Endothelial cell of umbilical vein (primary cell): ENCODE measurements around the gene HTR3E. TPM values are rescaled to one million over a fixed set of nuclear protein-coding genes. Genes with fewer than 3 reads are reported as not detected.
"Not testable (repeated sequence)": the region's sequence is repeated elsewhere in the genome, so short reads cannot be mapped to it uniquely, and the experiment has no call there.

ENCODE experiments used
- BruUV-seq: library from RNA; stranded (reverse); fragments of 400-500 nt; replicated peaks from 2 replicates; lab custom pipeline; 2021; lab: Mats Ljungman, UMichigan
- CTCF ChIA-PET: fragments of 300-600, 350-600 bp; sonication (Branson Sonifier 250); formaldehyde crosslinking; loops from one replicate; lab custom pipeline; 2021; ENCODE audit warnings: antibody characterized with exemption, inconsistent platforms; lab: Charles Lee
- POLR2A ChIA-PET: fragments of 300-600, 350-600 bp; sonication (Branson Sonifier 250); formaldehyde crosslinking; loops from one replicate; lab custom pipeline; 2021; ENCODE audit warnings: antibody characterized with exemption, inconsistent platforms; lab: Charles Lee
- DNase-seq: peaks from one replicate; pipeline ENCODE4 v3.0.0-alpha.2; 2011; ENCODE audit warnings: low read depth, low spot score
- FAIRE-seq: peaks from 2 replicates; lab custom pipeline; 2011; peaks lifted over from hg19 to GRCh38; lab: Jason Lieb, UNC
- H2AFZ ChIP-seq: 2 replicates; pipeline ENCODE4 v1.6.0; 2012; ENCODE audit warnings: low read depth, low read length, control low read depth, inconsistent platforms
- H3K27ac ChIP-seq: 2 replicates; pipeline ENCODE4 v1.5.1; 2011; ENCODE audit warnings: low read depth, mild to moderate bottlenecking, control low read depth, low read length, moderate library complexity; ENCODE audit not compliant: insufficient read depth
- H3K27me3 ChIP-seq, 2 experiments: 2 replicates each; pipeline versions ENCODE4 v1.6.0 to v1.6.1; 2011; ENCODE audit warnings: low read length in 2 of 2, mixed read lengths in 1 of 2; ENCODE audit not compliant: control insufficient read depth in 2 of 2, insufficient read depth in 2 of 2
- H3K36me3 ChIP-seq, 2 experiments: 2 replicates in 1 of 2; 3 replicates in 1 of 2; pipeline ENCODE4 v1.5.1; 2011; ENCODE audit warnings: low read length in 2 of 2, mild to moderate bottlenecking in 1 of 2, moderate library complexity in 1 of 2; ENCODE audit not compliant: control insufficient read depth in 2 of 2, insufficient read depth in 2 of 2; ENCODE audit errors: extremely low read depth in 1 of 2
- H3K4me1 ChIP-seq: 3 replicates; pipeline ENCODE4 v1.5.1; 2011; ENCODE audit warnings: mild to moderate bottlenecking, low read length; ENCODE audit not compliant: control insufficient read depth, insufficient read depth; ENCODE audit errors: extremely low read depth
- H3K4me2 ChIP-seq: 2 replicates; pipeline ENCODE4 v1.6.1; 2011; ENCODE audit warnings: low read length, control low read depth, mixed read lengths; ENCODE audit not compliant: insufficient read depth
- H3K4me3 ChIP-seq, 3 experiments: fragments of 200-600 bp in 1 of 3; sonication (generic), shearing (Covaris generic) in 1 of 3; replicated peaks in 1 of 3; 2 replicates each; pipeline ENCODE4 v1.5.1; 2011 to 2016; ENCODE audit warnings: control low read depth in 3 of 3, low read length in 3 of 3, mild to moderate bottlenecking in 2 of 3, inconsistent platforms in 1 of 3, low read depth in 1 of 3, moderate library complexity in 1 of 3; ENCODE audit not compliant: insufficient read depth in 1 of 3
- H3K79me2 ChIP-seq: 2 replicates; pipeline ENCODE4 v1.6.0; 2012; ENCODE audit warnings: low read length, inconsistent platforms; ENCODE audit not compliant: control insufficient read depth, insufficient read depth
- H3K9ac ChIP-seq: replicated peaks from 2 replicates; pipeline ENCODE3; 2011; ENCODE audit warnings: low read length, control low read depth; ENCODE audit not compliant: insufficient read depth; ENCODE audit errors: extremely low read depth
- H3K9me1 ChIP-seq: replicated peaks from 3 replicates; pipeline ENCODE4 v1.6.0; 2011; ENCODE audit warnings: mild to moderate bottlenecking, low read length; ENCODE audit not compliant: control insufficient read depth, insufficient read depth; ENCODE audit errors: extremely low read depth
- H3K9me3 ChIP-seq: replicated peaks from 2 replicates; pipeline ENCODE4 v1.5.1; 2012; ENCODE audit warnings: low read length, inconsistent platforms; ENCODE audit not compliant: control insufficient read depth, insufficient read depth
- H4K20me1 ChIP-seq: replicated peaks from 2 replicates; pipeline ENCODE3; 2011; ENCODE audit warnings: mild to moderate bottlenecking, low read length; ENCODE audit not compliant: control insufficient read depth, insufficient read depth; ENCODE audit errors: extremely low read depth
- EZH2 ChIP-seq: IDR thresholded peaks from 2 replicates; pipeline ENCODE4 v1.6.1; 2012; ENCODE audit warnings: borderline replicate concordance, low read depth, mild to moderate bottlenecking, moderate library complexity, low read length, inconsistent platforms; ENCODE audit not compliant: severe bottlenecking
- FOS ChIP-seq: IDR thresholded peaks from 2 replicates; pipeline ENCODE4 v1.6.1; 2011; ENCODE audit warnings: mild to moderate bottlenecking, low read length, moderate library complexity, borderline replicate concordance; ENCODE audit not compliant: insufficient read depth
- GATA2 ChIP-seq: IDR thresholded peaks from 2 replicates; pipeline ENCODE4 v1.7.0; 2011; ENCODE audit warnings: low read depth, mild to moderate bottlenecking, moderate library complexity, mixed read lengths, low read length; ENCODE audit not compliant: insufficient read length, insufficient read depth
- JUN ChIP-seq: IDR thresholded peaks from 2 replicates; pipeline ENCODE4 v1.6.1; 2011; ENCODE audit warnings: borderline replicate concordance, low read depth; ENCODE audit not compliant: insufficient read length, insufficient read depth
- MYC ChIP-seq: IDR thresholded peaks from one replicate; pipeline ENCODE4 v1.6.1; 2011; ENCODE audit warnings: mild to moderate bottlenecking, low read depth, low read length
- POLR2A ChIP-seq: IDR thresholded peaks from 2 replicates; pipeline ENCODE4 v1.6.1; 2012; ENCODE audit warnings: low read depth, mild to moderate bottlenecking, control low read depth, low read length
- POLR2AphosphoS5 ChIP-seq: IDR thresholded peaks from 2 replicates; pipeline ENCODE4 v1.6.1; 2012; ENCODE audit warnings: low read depth, mild to moderate bottlenecking, control low read depth, low read length, moderate library complexity; ENCODE audit not compliant: insufficient read depth
- dilution Hi-C: fragments of 300-500 bp; cut with MboI; formaldehyde crosslinking; loops from one replicate; pipeline ENCODE4 v1.15.0; 2019; ENCODE audit warnings: low sequenced_read_pairs; ENCODE audit not compliant: extremely low pct_ligation_motif_present
- intact Hi-C: fragments of 100-400 bp; cut with micrococcal nuclease; formaldehyde crosslinking; loops from one replicate; pipeline ENCODE4 v1.10.0; 2022
- polyA plus RNA-seq, 4 experiments: library from polyadenylated mRNA; depleted of rRNA in 3 of 4; stranded (reverse) in 3 of 4; unstranded in 1 of 4; fragments of >200 nt; gene quantifications; 2 replicates each; pipeline versions ENCODE4 v1.2.1 to v1.2.3, GENCODE V29; 2011 to 2012; ENCODE audit warnings: missing spikeins in 1 of 4
- total RNA-seq: library from RNA; stranded (reverse); gene quantifications from 2 replicates; pipeline ENCODE4 v1.2.3, GENCODE V29; 2021
- TF ChIP-seq, protein P1 (sequence below): IDR thresholded peaks from 2 replicates; pipeline ENCODE4 v1.6.1; 2011; ENCODE audit not compliant: insufficient read depth, insufficient read length
- TF ChIP-seq, protein P2 (sequence below), 2 donors: IDR thresholded peaks; 1 replicate in 1 of 2; 2 replicates in 1 of 2; pipeline ENCODE4 v1.5.1; 2011; ENCODE audit warnings: low read length in 2 of 2, mild to moderate bottlenecking in 2 of 2, moderate library complexity in 2 of 2, control low read depth in 1 of 2, inconsistent platforms in 1 of 2, low read depth in 1 of 2; ENCODE audit not compliant: insufficient read depth in 1 of 2; ENCODE audit errors: extremely low read depth in 1 of 2

Gene HTR3E
- total and polyA plus RNA-seq, 2 donors (not counting 3 experiments of a cell fraction or from before 2014, with no cell fraction given): not detected

DNA sequence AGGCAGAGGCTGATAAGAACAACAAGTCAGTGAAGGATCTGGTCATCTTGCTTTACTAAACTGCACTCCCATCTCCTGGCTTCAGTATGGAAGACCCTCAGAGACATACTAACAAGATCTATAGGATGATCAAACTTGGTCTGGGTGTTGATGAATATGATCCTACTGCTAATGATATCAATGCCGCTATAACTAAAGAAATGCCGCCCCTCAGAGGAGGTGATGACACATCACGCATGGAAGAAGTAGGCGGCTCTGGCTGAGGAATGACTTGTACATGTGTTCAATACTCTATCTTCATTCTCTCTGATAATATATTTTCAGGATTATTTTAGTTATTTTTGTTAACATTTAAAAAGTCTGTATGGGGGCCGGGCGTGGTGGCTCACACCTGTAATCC lies 20.8 kb downstream of the HTR3E start:
- TF ChIP-seq MYC (no peak), EZH2 (no peak), JUN (no peak), FOS (no peak), GATA2 (no peak), POLR2A (no peak), POLR2AphosphoS5 (no peak)
- TF ChIP-seq, protein P1, sequence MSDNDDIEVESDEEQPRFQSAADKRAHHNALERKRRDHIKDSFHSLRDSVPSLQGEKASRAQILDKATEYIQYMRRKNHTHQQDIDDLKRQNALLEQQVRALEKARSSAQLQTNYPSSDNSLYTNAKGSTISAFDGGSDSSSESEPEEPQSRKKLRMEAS: no peak
- TF ChIP-seq, protein P2, sequence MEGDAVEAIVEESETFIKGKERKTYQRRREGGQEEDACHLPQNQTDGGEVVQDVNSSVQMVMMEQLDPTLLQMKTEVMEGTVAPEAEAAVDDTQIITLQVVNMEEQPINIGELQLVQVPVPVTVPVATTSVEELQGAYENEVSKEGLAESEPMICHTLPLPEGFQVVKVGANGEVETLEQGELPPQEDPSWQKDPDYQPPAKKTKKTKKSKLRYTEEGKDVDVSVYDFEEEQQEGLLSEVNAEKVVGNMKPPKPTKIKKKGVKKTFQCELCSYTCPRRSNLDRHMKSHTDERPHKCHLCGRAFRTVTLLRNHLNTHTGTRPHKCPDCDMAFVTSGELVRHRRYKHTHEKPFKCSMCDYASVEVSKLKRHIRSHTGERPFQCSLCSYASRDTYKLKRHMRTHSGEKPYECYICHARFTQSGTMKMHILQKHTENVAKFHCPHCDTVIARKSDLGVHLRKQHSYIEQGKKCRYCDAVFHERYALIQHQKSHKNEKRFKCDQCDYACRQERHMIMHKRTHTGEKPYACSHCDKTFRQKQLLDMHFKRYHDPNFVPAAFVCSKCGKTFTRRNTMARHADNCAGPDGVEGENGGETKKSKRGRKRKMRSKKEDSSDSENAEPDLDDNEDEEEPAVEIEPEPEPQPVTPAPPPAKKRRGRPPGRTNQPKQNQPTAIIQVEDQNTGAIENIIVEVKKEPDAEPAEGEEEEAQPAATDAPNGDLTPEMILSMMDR (IDR thresholded peaks at IDR 0.05; ENCODE audit: extremely low read depth in 1 of 2, insufficient read depth in 1 of 2, low read depth in 1 of 2, low read length in 2 of 2): no peak
- no peaks in the 10 kb centered on the region for H4K20me1 ChIP-seq
- no peaks in the 10 kb centered on the region for H3K79me2 ChIP-seq
- H3K9me3 ChIP-seq: no peaks in the 10 kb centered on the region
- no peak overlapping the region for H2AFZ ChIP-seq
- ChIA-PET CTCF (no interaction called here), POLR2A (no interaction called here)
- no TSS peak for BruUV-seq
- intact Hi-C loops (no loop called here), dilution Hi-C loops (no loop called here)
- DNase-seq (no peak), FAIRE-seq (no peak)
- H3K4me1 ChIP-seq: no peaks in the 10 kb centered on the region
- no peak overlapping the region for H3K4me2 ChIP-seq
- H3K9me1 ChIP-seq: no peaks in the 10 kb centered on the region
- no peaks in the 10 kb centered on the region for H3K36me3 ChIP-seq
- no peak overlapping the region for H3K4me3 ChIP-seq
- no peak overlapping the region for H3K9ac ChIP-seq
- H3K27me3 ChIP-seq: peaks cover 8 to 9% of the 10 kb centered on the region in 2 experiments
- H3K27ac ChIP-seq: no peak overlapping the region

DNA sequence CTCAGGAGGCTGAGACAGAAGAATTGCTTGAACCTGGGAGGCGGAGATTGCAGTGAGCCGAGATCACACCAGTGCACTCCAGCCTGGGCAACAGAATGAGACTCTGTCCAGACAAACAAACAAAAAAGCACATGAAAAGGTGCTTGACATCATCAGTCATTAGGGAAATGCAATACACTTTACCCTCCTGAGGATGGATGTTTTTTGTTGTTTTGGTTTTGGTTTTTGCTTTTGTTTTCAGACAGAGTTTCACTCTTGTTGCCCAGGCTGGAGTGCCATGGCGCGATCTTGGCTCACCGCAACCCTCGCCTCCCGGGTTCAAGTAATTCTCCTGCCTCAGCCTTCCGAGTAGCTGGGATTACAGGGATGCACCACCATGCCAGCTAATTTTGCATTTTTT lies 24.2 kb downstream of the HTR3E start:
- DNase-seq, H4K20me1 ChIP-seq, CTCF ChIA-PET, H3K4me2 ChIP-seq, H3K9ac ChIP-seq, H2AFZ ChIP-seq, H3K4me1 ChIP-seq, intact Hi-C loops, H3K9me1 ChIP-seq, H3K27me3 ChIP-seq, H3K9me3 ChIP-seq, BruUV-seq, H3K27ac ChIP-seq, H3K36me3 ChIP-seq, FAIRE-seq, dilution Hi-C loops, H3K4me3 ChIP-seq, H3K79me2 ChIP-seq, POLR2A ChIA-PET: not testable (repeated sequence)
